GM19239 (cell line): ENCODE measurements around the gene IQSEC3.
"Not testable (repeated sequence)": the region's sequence is repeated elsewhere in the genome, so short reads cannot be mapped to it uniquely, and the experiment has no call there.

Source experiments
- DNase-seq: peaks from one replicate; pipeline ENCODE4 v3.0.0; 2011; ENCODE audit warnings: low spot score; ENCODE audit not compliant: insufficient read length
- FAIRE-seq: peaks from 2 replicates; lab custom pipeline; 2011; peaks lifted over from hg19 to GRCh38; lab: Jason Lieb, UNC

IQSEC3 gene

GRCh38 chr12:66428-66781 is at the start of gene IQSEC3:
Gene IQSEC3, plus strand, starts transcription at chr12:66767. Its CDS starts 116 bp downstream, at chr12:66883.
- FAIRE-seq, DNase-seq: not testable (repeated sequence)

GRCh38 chr12:17370-18340 is 48.9 kb upstream of the IQSEC3 start:
- not testable (repeated sequence) for FAIRE-seq, DNase-seq

GRCh38 chr12:18821-19567 is 47.6 kb upstream of the IQSEC3 start:
- not testable (repeated sequence) for DNase-seq, FAIRE-seq

GRCh38 chr12:19906-20305 is 46.7 kb upstream of the IQSEC3 start:
- FAIRE-seq, DNase-seq: not testable (repeated sequence)

GRCh38 chr12:20757-21156 is 45.8 kb upstream of the IQSEC3 start:
- FAIRE-seq (no peak), DNase-seq (no peak)

- no peak for FAIRE-seq
Measured at GRCh38 chr12:21301-22189, 45.0 kb upstream of the IQSEC3 start.

DNA sequence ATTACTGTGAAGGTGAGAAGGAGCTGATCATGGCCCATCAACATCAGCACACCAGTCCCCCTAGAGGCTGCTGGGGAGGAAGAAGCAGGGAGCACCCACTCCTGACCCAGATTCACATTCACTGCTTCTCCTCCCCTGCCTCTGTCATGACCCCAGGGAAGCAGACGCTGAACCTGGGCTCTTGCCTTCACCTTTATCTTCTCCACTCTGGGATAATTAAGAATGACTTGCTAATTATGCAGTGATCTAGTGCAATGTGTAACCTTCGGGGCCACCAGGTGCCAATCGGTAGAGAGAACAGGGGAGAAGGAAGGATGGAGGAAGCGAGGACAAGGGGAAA is 44.4 kb upstream of the IQSEC3 start:
- FAIRE-seq (no peak), DNase-seq (no peak)

More at GRCh38 chr12:21301-22189, 45.0 kb upstream of the IQSEC3 start:
- no peak for DNase-seq

GRCh38 chr12:22530-23201 is 43.9 kb upstream of the IQSEC3 start:
- no peak for DNase-seq
- no peak for FAIRE-seq

DNA sequence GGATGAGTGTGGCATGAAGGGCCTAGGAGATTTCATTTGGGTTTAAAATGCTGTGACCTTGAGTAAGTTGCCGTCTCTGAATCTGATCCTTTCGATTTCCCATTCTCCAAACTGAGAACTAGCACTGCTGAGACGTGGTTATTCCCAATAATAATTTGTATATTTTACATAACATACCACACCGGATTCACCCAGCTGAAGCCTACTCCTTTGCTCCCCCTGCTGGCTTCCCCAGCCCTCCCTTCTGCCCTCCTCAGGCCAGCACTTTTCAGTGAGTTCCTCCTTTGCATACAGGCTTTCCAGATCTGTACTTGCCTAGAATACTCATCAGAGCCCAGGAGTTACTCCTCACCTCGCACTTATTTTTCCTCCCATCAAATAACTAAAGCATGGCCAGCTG is 38.7 kb upstream of the IQSEC3 start:
- DNase-seq, FAIRE-seq: not testable (repeated sequence)

GRCh38 chr12:38775-39174 is 27.8 kb upstream of the IQSEC3 start:
- not testable (repeated sequence) for DNase-seq, FAIRE-seq

- FAIRE-seq, DNase-seq: not testable (repeated sequence)
Measured at GRCh38 chr12:39555-40265, 26.9 kb upstream of the IQSEC3 start.

- DNase-seq, FAIRE-seq: not testable (repeated sequence)
Measured at GRCh38 chr12:44352-44751, 22.2 kb upstream of the IQSEC3 start.

DNA sequence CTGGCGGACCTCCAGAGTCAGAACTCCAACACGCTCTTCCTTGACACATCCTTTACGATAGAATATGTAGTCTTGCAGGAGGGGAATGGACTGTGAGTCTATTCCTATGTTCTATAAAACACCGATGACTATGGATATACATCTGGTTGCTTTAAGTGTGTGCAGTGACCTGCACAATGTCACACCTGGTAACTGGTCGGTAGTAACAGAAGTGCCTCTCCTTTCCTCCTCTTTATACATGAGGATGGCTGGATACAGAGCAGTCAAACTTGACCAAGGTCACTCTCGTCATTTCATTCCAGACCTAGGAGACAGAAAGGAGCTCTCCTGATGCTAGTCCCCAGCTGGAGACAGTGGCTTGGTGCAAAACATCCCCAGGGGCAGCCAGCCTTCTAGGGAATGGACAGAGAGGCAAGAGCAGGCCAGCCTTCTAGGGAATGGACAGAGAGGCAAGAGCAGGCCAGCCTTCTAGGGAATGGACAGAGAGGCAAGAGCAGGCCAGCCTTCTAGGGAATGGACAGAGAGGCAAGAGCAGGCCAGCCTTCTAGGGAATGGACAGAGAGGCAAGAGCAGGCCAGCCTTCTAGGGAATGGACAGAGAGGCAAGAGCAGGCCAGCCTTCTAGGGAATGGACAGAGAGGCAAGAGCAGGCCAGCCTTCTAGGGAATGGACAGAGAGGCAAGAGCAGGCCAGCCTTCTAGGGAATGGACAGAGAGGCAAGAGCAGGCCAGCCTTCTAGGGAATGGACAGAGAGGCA is 21.2 kb upstream of the IQSEC3 start:
- not testable (repeated sequence) for FAIRE-seq, DNase-seq

GRCh38 chr12:45991-46358 is 20.6 kb upstream of the IQSEC3 start:
- not testable (repeated sequence) for DNase-seq, FAIRE-seq

DNA sequence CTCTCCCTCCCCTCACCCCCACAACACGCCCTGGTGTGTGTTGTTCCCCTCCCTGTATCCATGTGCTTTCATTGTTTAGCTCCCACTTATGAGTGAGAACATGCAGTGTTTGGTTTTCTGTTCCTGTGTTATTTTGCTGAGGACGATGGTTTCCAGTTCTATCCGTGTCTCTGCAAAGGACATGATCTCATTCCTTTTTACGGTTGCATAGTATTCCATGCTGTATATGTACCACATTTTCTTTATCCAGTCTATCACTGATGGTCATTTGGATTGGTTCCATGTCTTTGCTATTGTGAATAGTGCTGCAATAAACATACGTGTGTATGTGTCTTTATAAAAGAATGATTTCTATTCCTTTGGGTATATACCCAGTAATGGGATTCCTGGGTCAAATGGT is 20.0 kb upstream of the IQSEC3 start:
- FAIRE-seq, DNase-seq: not testable (repeated sequence)

DNA sequence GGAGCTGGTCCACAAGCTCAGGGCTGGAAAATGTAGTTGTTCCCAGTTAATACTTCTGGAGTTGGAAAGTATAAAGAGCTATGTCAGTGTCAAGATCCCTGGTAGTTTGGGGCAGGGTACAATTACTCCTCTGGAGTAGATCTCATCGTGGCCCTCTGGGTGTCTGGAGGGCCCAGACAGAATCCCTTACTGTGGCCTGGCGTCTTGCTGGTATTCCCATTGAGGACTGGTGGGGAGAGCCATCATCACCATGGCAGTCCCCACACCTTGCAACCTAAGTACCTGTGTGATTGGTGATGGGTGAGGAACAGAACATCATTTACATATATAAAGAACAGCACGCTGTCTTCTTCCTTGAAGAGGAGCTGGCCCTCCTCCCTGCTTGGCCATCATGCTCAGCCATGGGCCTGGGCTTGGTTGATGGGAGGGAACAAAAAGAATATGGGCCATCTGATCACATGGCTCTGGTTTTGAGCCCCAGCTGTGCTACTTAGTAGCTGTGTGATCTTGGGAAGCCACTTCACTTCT is 18.8 kb upstream of the IQSEC3 start:
- not testable (repeated sequence) for FAIRE-seq, DNase-seq

GRCh38 chr12:49149-49548 is 17.4 kb upstream of the IQSEC3 start:
- FAIRE-seq, DNase-seq: not testable (repeated sequence)

DNA sequence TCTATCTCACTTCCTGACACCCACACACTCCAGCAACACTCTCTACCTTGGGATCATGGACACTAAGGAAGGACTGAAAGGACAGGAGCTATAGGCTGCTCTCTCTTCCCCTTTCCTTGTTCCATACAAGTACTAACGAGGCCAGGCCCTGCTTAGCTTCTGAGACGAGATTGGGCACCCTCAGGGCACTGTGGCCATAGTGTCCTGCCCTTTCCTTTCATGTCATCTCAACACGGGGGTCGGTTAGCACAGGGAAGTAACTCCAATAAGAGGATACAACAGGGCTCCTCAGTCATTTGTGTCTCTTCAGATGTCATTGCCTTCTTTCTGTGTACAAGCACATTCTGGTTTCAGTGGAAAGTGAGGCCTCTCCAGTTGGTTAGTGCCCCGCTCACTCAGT is 15.5 kb upstream of the IQSEC3 start:
- DNase-seq, FAIRE-seq: not testable (repeated sequence)
